Neural cell (in vitro differentiated cells): Measurements from ENCODE around the gene SAMD4A. TPM values are rescaled to one million over a fixed set of nuclear protein-coding genes. Genes with fewer than 3 reads are reported as not detected.
A peak's percentile ranks its signal among the peaks of the same experiment; 100 is the strongest.

Experiments used
- H2AFZ ChIP-seq: fragments of 200-600, 300-800 bp; sonication (generic), shearing (Covaris generic); 2 replicates; pipeline ENCODE4 v1.6.0; 2014; ENCODE audit warnings: low read depth, mild to moderate bottlenecking, antibody characterized with exemption, low read length, moderate library complexity
- H3F3A ChIP-seq: fragments of 200-600 bp; shearing (Covaris generic); 2 replicates; pipeline ENCODE4 v1.6.1; 2016; ENCODE audit warnings: mild to moderate bottlenecking, moderate library complexity, mixed read lengths, antibody characterized with exemption, low read length; ENCODE audit not compliant: insufficient read depth, poor library complexity, severe bottlenecking
- H3K27ac ChIP-seq: fragments of 200-600, 300-800 bp; sonication (generic), shearing (Covaris generic); 2 replicates; pipeline ENCODE4 v1.5.1; 2014; ENCODE audit warnings: mild to moderate bottlenecking, low read length, moderate library complexity
- H3K27me3 ChIP-seq: fragments of 300-800, 200-600 bp; sonication (generic), shearing (Covaris generic); 2 replicates; pipeline ENCODE4 v1.6.0; 2014; ENCODE audit warnings: mild to moderate bottlenecking, low read depth, low read length, moderate library complexity; ENCODE audit not compliant: insufficient read depth
- H3K36me3 ChIP-seq: fragments of 300-800, 200-600 bp; sonication (generic), shearing (Covaris generic); 2 replicates; pipeline ENCODE4 v1.5.1; 2014; ENCODE audit warnings: mild to moderate bottlenecking, antibody characterized with exemption, low read length, moderate library complexity; ENCODE audit not compliant: insufficient read depth
- H3K4me2 ChIP-seq: fragments of 300-800, 200-600 bp; sonication (generic), shearing (Covaris generic); 2 replicates; pipeline ENCODE4 v1.6.0; 2014; ENCODE audit warnings: mild to moderate bottlenecking, low read length
- H3K4me3 ChIP-seq: fragments of 300-800, 200-600 bp; sonication (generic), shearing (Covaris generic); 2 replicates; pipeline ENCODE4 v1.5.1; 2014; ENCODE audit warnings: mild to moderate bottlenecking, low read length, moderate library complexity
- H3K79me2 ChIP-seq: fragments of 200-600 bp; shearing (Covaris generic); replicated peaks from 2 replicates; pipeline ENCODE4 v1.6.0; 2014; ENCODE audit warnings: mild to moderate bottlenecking, low read length, moderate library complexity; ENCODE audit not compliant: insufficient read depth
- H3K9ac ChIP-seq: fragments of 300-800, 200-600 bp; sonication (generic), shearing (Covaris generic); 2 replicates; pipeline ENCODE4 v1.6.1; 2016; ENCODE audit warnings: mild to moderate bottlenecking, low read length, mixed read lengths
- H3K9me2 ChIP-seq: fragments of 200-600 bp; shearing (Covaris generic); 2 replicates; pipeline ENCODE4 v1.6.1; 2016; ENCODE audit warnings: mild to moderate bottlenecking, low read length, mixed read lengths; ENCODE audit not compliant: insufficient read depth
- H3K9me3 ChIP-seq: fragments of 200-600, 300-800 bp; sonication (generic), shearing (Covaris generic); 2 replicates; pipeline ENCODE4 v1.6.1; 2016; ENCODE audit warnings: mild to moderate bottlenecking, mixed run types, low read length, moderate library complexity, mixed read lengths
- H4K20me1 ChIP-seq: fragments of 200-600 bp; shearing (Covaris generic); 2 replicates; pipeline ENCODE4 v1.6.1; 2016; ENCODE audit warnings: mild to moderate bottlenecking, mixed run types; ENCODE audit not compliant: insufficient read depth
- EP300 ChIP-seq: fragments of 450-650 bp; conservative IDR thresholded peaks from 2 replicates; pipeline ENCODE4 v1.6.1; 2014; ENCODE audit warnings: antibody characterized with exemption, mild to moderate bottlenecking, moderate library complexity; ENCODE audit not compliant: poor library complexity, severe bottlenecking
- EZH2 ChIP-seq: fragments of 200-600, 300-800 bp; shearing (Covaris generic), sonication (generic); IDR thresholded peaks from 2 replicates; pipeline ENCODE4 v1.6.1; 2014; ENCODE audit warnings: antibody characterized with exemption, low read length, borderline replicate concordance, mild to moderate bottlenecking; ENCODE audit not compliant: insufficient read depth, poor library complexity, severe bottlenecking
- MXI1 ChIP-seq: fragments of 450-650 bp; conservative IDR thresholded peaks from 2 replicates; pipeline ENCODE4 v1.6.1; 2014; ENCODE audit warnings: antibody characterized with exemption, mild to moderate bottlenecking; ENCODE audit not compliant: poor library complexity, severe bottlenecking
- POLR2AphosphoS5 ChIP-seq: IDR thresholded peaks from 2 replicates; pipeline ENCODE4 v1.6.1; 2012
- RAD21 ChIP-seq: fragments of 450-650 bp; conservative IDR thresholded peaks from 2 replicates; pipeline ENCODE4 v1.6.1; 2014; ENCODE audit warnings: antibody characterized with exemption, mild to moderate bottlenecking, moderate library complexity
- SMC3 ChIP-seq: fragments of 450-650 bp; conservative IDR thresholded peaks from 2 replicates; pipeline ENCODE4 v1.6.1; 2014; ENCODE audit warnings: antibody characterized with exemption, mild to moderate bottlenecking, moderate library complexity; ENCODE audit not compliant: poor library complexity
- TAF1 ChIP-seq: IDR thresholded peaks from 2 replicates; pipeline ENCODE4 v1.6.1; 2012; ENCODE audit warnings: low read depth
- polyA plus RNA-seq: library from polyadenylated mRNA; depleted of rRNA; stranded (reverse); fragments of >200 nt; gene quantifications from 2 replicates; pipeline ENCODE4 v1.2.3, GENCODE V29; 2014
- TF ChIP-seq, protein P1 (sequence below): fragments of 450-650 bp; IDR thresholded peaks from 2 replicates; pipeline ENCODE4 v1.5.1; 2014; ENCODE audit warnings: antibody characterized with exemption, mild to moderate bottlenecking, moderate library complexity; ENCODE audit not compliant: poor library complexity, severe bottlenecking
- TF ChIP-seq, protein P2 (sequence below): IDR thresholded peaks from 2 replicates; pipeline ENCODE4 v1.6.1; 2012; ENCODE audit warnings: borderline replicate concordance

Gene SAMD4A
- polyA plus RNA-seq, 1 donor from 2014 or later, result 1.0 TPM

DNA sequence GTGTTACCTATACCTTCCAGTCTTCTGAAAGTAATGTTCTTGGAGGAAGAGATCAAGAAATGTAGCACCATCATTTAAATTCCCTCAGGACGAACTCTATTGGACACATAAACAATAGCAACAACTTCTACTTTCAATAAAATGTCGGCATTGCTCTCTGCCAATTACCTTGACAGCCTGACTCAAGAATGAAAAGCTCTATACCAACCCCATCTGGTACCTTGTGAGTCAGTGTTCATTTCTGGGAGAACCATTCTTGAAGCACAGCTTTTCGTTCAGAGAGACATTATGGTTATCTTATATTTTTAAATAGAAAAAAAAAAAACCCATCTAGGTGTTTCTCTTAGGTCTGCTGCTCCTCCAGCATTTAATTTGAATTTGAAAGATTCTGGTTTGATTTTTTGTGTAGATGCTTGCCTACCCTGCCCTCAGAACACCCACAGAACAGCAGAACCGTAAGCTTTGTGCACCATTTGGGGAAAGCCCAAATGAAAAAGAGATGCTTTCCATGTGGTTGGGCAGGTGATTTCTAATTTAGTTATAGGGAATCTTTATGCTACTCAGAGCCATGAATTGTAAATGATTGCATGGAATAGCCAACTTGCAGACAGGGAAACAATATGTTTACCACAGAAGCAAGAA is 156.0 kb downstream of the SAMD4A start:
- H3K27me3 ChIP-seq, result no peaks in the 10 kb centered on the region

DNA sequence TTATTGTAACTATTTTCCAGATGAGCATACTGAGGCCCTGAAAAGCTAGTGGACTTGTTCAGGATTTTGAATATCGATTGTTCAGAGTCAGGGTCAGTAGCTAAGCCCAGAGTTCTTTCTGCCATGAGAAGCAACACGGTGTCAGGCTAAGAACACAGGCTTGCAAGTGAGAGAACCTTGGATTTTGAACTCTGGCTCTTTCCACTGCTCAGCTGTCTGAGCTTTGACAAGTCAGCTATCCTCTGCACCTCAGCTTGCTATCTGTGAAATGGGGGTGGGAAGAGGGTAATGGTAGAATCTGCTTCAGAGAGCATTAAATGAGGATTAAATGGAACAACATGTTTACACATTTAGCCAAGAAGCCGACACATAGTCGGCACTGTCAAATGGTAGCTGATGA is 157.2 kb downstream of the SAMD4A start:
- Histone ChIP-seq H3K4me2 (no peak overlapping the region), H3F3A (no peaks in the 10 kb centered on the region), H3K4me3 (no peak overlapping the region), H3K36me3 (no peaks in the 10 kb centered on the region), H3K27ac (no peak overlapping the region), H3K9me3 (no peaks in the 10 kb centered on the region), H4K20me1 (no peaks in the 10 kb centered on the region), H3K9ac (no peak overlapping the region), H3K27me3 (no peaks in the 10 kb centered on the region), H3K9me2 (no peaks in the 10 kb centered on the region), H3K79me2 (no peaks in the 10 kb centered on the region), H2AFZ (no peak overlapping the region)
- TF ChIP-seq MXI1, result no peak
- no peak for TF ChIP-seq TAF1
- no peak for TF ChIP-seq POLR2AphosphoS5
- TF ChIP-seq, protein P1, sequence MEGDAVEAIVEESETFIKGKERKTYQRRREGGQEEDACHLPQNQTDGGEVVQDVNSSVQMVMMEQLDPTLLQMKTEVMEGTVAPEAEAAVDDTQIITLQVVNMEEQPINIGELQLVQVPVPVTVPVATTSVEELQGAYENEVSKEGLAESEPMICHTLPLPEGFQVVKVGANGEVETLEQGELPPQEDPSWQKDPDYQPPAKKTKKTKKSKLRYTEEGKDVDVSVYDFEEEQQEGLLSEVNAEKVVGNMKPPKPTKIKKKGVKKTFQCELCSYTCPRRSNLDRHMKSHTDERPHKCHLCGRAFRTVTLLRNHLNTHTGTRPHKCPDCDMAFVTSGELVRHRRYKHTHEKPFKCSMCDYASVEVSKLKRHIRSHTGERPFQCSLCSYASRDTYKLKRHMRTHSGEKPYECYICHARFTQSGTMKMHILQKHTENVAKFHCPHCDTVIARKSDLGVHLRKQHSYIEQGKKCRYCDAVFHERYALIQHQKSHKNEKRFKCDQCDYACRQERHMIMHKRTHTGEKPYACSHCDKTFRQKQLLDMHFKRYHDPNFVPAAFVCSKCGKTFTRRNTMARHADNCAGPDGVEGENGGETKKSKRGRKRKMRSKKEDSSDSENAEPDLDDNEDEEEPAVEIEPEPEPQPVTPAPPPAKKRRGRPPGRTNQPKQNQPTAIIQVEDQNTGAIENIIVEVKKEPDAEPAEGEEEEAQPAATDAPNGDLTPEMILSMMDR, result no peak
- TF ChIP-seq EP300, result no peak
- TF ChIP-seq RAD21, result no peak
- no peak for TF ChIP-seq EZH2
- TF ChIP-seq, protein P2, sequence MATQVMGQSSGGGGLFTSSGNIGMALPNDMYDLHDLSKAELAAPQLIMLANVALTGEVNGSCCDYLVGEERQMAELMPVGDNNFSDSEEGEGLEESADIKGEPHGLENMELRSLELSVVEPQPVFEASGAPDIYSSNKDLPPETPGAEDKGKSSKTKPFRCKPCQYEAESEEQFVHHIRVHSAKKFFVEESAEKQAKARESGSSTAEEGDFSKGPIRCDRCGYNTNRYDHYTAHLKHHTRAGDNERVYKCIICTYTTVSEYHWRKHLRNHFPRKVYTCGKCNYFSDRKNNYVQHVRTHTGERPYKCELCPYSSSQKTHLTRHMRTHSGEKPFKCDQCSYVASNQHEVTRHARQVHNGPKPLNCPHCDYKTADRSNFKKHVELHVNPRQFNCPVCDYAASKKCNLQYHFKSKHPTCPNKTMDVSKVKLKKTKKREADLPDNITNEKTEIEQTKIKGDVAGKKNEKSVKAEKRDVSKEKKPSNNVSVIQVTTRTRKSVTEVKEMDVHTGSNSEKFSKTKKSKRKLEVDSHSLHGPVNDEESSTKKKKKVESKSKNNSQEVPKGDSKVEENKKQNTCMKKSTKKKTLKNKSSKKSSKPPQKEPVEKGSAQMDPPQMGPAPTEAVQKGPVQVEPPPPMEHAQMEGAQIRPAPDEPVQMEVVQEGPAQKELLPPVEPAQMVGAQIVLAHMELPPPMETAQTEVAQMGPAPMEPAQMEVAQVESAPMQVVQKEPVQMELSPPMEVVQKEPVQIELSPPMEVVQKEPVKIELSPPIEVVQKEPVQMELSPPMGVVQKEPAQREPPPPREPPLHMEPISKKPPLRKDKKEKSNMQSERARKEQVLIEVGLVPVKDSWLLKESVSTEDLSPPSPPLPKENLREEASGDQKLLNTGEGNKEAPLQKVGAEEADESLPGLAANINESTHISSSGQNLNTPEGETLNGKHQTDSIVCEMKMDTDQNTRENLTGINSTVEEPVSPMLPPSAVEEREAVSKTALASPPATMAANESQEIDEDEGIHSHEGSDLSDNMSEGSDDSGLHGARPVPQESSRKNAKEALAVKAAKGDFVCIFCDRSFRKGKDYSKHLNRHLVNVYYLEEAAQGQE, result no peak
- TF ChIP-seq SMC3, result no peak

More for the DNA sequence above, 156.0 kb downstream of the SAMD4A start:
- Histone ChIP-seq H3K27ac (no peak overlapping the region), H3K9me3 (no peaks in the 10 kb centered on the region), H3K4me2 (no peak overlapping the region), H2AFZ (no peak overlapping the region), H3K9me2 (no peaks in the 10 kb centered on the region), H3K36me3 (no peaks in the 10 kb centered on the region), H3K79me2 (no peaks in the 10 kb centered on the region), H3F3A (no peaks in the 10 kb centered on the region), H3K4me3 (no peak overlapping the region), H4K20me1 (no peaks in the 10 kb centered on the region), H3K9ac (no peak overlapping the region)
- peak; percentile 16 for TF ChIP-seq SMC3
- TF ChIP-seq TAF1, result no peak
- no peak for TF ChIP-seq EZH2
- TF ChIP-seq, protein P1, result peak; percentile 44
- no peak for TF ChIP-seq EP300
- no peak for TF ChIP-seq POLR2AphosphoS5
- TF ChIP-seq RAD21, result peak; percentile 18
- TF ChIP-seq MXI1, result no peak
- TF ChIP-seq, protein P2, result no peak
